GM18868 (cell line): ENCODE data around the gene CDH4.

Source experiments
- ATAC-seq: cut with Tn5 transposase; IDR thresholded peaks from one replicate; pipeline ENCODE4 v1.9.1; 2021; ENCODE audit warnings: mild to moderate bottlenecking, moderate library complexity; ENCODE audit not compliant: unreplicated experiment

The CDH4 gene

DNA sequence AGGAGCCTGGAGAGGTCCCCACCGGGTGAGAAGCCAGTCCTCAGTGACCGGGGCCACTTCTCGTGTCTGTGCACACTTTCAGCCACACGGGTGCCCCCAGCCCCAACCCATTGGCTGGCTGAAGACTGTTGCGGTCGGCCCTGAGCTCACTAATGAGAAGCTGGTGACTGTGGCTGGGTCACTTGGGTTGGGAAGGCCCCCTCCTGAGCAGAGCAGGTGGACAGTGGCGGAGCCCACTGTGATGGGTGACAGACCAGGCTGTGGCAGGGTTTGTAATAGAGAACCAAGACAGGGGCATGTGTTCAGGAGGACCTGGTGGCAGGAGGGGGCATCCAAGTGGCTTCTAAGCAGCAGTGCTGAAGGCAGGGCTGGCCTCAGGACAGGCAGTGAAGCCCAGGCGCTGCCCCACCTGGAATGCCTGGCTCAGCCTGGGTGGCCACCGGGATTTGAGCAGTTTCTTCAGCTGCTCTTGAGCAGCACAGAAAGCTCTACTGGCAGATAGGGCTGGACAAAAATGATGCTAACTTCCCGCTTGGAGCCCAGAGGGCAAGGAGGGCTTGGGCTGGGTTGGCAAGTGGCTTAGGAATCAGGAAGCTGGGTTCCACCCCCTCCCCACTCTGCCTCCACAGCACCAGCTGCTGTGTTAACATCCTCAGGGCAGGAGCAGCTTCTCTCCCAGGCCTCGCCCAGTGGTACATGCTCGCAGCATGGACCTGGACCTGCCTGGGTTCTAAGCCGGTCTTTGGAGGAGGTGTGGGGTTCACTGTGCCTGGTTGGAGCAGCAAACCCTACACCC is 256.4 kb downstream of the CDH4 start:
- ATAC-seq, result no peak

DNA sequence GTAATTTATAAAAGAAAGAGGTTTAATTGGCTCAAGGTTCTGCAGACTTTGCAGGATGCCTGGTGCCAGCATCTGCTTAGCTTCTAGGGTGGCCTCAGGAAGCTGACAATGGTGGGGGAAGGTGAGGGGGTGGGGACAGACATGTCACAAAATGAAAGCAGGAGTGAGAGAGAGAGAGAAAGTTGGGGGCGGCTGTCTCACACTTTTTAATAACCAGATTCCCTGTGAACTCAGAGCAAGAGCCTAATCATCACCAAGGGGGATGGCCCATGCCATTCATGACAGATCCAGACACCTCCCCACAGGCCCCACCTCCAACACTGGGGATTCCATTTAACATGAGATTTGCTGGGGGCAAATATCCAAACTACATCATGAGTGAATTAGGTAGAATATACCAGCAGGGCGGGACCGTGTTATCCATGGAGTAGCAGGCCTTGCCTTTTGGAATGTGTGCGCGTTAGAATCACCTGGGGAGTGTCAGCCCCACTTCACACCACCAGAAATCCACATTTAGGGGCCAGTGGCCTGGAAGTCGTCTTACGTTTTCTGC is 258.8 kb downstream of the CDH4 start:
- no peak for ATAC-seq

GRCh38 chr20:61512475-61512874 is 260.4 kb downstream of the CDH4 start:
- no peak for ATAC-seq

- ATAC-seq, result no peak
Measured at GRCh38 chr20:61513124-61514017, 261.3 kb downstream of the CDH4 start.

GRCh38 chr20:61514018-61514365 is 261.9 kb downstream of the CDH4 start:
- no peak for ATAC-seq

- no peak for ATAC-seq
Measured at GRCh38 chr20:61514396-61514795, 262.3 kb downstream of the CDH4 start.

- no peak for ATAC-seq
Measured at GRCh38 chr20:61514805-61515505, 262.9 kb downstream of the CDH4 start.

DNA sequence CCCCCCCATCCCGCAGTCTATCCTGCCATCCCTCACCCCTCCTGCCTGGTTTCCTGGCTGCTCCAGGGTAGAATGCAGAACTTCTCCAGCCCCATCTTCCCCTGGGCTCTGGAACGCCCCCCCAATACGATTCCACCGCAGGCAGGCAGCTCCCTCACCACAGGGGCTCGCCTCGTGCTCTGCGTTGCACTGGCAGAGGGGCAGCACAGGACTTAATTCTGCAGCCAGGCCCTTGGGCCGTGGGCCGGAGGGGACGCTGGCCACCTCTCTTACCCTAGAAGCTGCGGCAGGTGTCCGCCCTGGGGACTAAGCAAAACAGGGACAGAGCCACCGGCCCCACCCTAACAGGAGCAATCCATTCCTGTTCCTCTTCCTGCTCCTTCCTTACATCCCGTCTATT is 263.9 kb downstream of the CDH4 start:
- no peak for ATAC-seq

DNA sequence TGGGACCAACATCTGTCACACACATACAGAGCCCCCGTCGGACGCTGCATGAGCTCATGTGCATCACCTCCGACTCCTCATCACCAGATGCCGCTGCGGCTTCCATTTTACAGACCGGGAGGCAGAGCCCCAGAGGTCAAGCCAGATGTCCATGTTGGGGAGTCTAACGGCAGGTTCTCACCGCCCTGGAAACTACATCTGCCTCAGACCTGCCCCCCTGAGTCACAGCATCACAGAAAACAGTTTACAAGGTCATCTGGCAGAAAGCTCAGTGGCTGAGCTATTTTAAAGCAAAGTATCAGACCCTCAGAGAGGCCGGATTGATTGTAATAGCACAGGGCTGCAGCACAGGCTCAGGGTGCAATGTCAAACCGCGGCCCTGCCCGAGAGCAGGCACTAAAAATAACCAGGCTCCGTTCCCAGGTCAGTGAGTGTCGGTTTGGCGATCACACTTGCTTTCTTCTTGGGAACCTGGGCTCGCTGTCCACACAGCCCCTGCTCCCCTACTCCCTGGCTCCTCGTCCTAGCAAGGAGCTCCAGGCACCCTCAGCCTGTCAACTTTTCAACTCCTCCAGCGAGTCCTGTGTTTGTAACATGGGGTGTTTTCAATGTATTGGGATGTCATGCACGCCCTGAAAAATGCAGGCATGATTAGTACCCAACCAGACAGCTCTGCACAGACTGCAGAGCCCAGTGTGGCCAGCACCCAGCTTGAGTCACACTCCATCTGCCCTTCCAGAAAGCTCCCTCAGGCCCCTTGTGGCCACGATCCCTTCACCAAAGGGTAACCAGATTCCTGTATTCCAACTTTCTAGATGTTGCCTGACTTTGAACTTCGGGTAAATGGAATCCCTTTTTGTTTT is 264.5 kb downstream of the CDH4 start:
- no peak for ATAC-seq

DNA sequence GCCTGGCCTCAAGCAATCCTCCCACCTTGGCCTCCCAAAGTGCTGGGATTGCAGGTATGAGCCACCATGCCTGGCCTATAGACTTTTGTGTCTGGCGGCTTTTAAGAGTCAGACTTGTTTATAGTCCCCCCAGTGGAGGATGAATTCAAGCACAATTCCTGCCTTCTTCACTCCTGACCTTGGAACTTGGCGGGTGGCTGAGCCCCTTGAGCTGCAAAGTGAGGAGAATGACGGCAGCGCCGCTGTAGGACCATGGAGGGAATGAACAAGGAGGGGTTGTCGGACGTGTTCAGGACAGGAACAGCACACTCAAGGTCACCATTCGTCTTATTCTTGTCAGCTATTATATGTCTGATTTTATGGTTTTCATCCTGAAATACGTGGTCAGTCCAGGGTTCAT is 265.4 kb downstream of the CDH4 start:
- ATAC-seq, result no peak

- no peak for ATAC-seq
Measured at GRCh38 chr20:61518424-61518951, 266.4 kb downstream of the CDH4 start.

DNA sequence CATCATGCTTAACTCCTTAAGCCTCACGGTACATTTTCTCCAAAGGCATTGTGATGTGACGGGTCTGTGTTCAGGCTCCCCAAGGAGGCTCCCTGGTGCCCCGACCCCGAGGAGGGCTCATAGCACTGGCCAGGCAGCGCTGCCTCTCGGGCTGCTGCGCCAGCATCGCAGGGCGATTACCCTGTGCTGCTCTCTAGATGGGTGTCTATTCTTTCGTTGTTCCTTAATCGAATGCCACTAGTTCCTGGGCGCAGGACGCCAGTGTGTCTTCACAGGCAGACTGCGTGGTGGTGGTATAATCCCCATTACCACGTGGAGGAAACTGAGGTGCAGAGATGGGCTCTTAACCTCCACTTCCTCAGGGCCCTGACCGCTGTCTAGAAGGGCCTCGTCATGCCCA is 267.4 kb downstream of the CDH4 start:
- no peak for ATAC-seq

- no peak for ATAC-seq
Measured at GRCh38 chr20:61520076-61520892, 268.2 kb downstream of the CDH4 start.

- ATAC-seq, result no peak
Measured at GRCh38 chr20:61520893-61521460, 268.9 kb downstream of the CDH4 start.

GRCh38 chr20:61521687-61522420 is 269.8 kb downstream of the CDH4 start:
- ATAC-seq, result no peak

DNA sequence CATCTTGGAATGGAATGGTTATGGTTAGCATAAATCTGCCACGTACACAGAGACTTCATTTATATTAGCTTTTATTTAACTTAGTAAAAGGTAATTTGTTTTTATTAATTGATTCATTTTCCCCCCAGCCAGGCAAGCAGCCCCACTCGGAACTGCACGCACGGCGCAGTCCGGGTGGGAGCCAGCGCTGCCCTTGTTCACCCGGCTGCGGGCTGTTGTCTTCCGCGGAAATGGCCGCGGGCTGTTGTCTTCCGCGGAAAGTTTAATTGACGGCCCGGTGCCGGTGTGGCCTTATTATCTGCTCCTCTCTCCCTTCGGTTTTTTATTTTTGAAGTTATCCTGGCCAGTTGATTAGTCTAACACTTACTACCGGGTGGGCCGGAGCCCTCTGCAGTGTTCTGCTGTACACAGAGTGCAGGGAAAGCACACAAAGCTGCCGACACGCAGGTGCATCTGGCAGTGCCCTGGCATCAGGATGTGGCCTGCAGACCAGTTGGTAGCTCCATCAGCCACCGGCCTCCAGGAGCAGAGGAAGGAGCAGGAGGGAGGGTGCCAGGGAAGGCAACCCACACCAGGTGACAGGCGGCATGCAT is 270.5 kb downstream of the CDH4 start:
- ATAC-seq, result no peak

DNA sequence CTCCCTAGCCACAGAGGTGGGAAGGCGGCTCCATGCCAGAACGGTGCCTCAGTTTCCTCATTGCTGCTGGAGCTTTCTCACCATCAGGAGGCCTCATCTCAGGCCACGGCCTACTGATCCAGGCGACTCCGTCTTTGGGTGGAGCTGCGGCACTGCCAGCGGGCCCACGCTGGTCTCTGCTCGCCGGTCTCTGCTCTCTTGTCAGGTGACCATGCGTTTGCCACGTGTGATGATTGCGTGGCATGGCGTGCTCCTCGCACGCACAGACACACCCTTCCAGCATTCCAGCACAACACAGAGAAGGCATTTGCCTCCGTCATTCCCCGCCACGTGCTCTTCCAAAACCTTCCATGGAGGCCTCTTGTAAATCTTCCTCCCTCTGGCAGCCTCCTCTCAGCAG is 271.1 kb downstream of the CDH4 start:
- no peak for ATAC-seq
